Activated naive CD4-positive, alpha-beta T cell (primary cell): Measurements from ENCODE around the gene PLD6.
A peak's percentile ranks its signal among the peaks of the same experiment; 100 is the strongest.

Experiments
- DNase-seq, 4 experiments: peaks; one replicate each; lab custom pipeline; 2025; lab: John Stamatoyannopoulos, UW

Gene PLD6

GRCh38 chr17:17155568-17155967 is 50.6 kb downstream of the PLD6 start:
- DNase-seq, result peak in 1 of 4 experiments; percentile 18

- no peak for DNase-seq
These were observed 51.2 kb downstream of the PLD6 start for GRCh38 chr17:17154981-17155380.

GRCh38 chr17:17154556-17154955 is 51.6 kb downstream of the PLD6 start:
- DNase-seq, result no peak

- no peak for DNase-seq
These were observed 52.4 kb downstream of the PLD6 start for GRCh38 chr17:17153709-17154108.

- no peak for DNase-seq
These were observed 53.1 kb downstream of the PLD6 start for GRCh38 chr17:17153071-17153470.

- DNase-seq, result no peak
These were observed 53.7 kb downstream of the PLD6 start for GRCh38 chr17:17152385-17152784.

GRCh38 chr17:17151962-17152361 is 54.2 kb downstream of the PLD6 start:
- no peak for DNase-seq

- DNase-seq, result no peak
These were observed 54.6 kb downstream of the PLD6 start for GRCh38 chr17:17151541-17151940.

GRCh38 chr17:17151055-17151454 is 55.1 kb downstream of the PLD6 start:
- DNase-seq, result no peak
